RWPE1 (cell line): ENCODE results near the gene FAT2.
A peak's percentile ranks its signal among the peaks of the same experiment; 100 is the strongest.

ENCODE experiments used
- CTCF ChIA-PET: fragments of 350-600 bp; sonication (Branson Sonifier 250); formaldehyde crosslinking; extraction: SDS; loops from one replicate; lab custom pipeline; 2021; lab: Yijun Ruan, JAX
- POLR2A ChIA-PET: fragments of 400-600 bp; formaldehyde crosslinking; extraction: SDS; loops from one replicate; lab custom pipeline; 2020; ENCODE audit warnings: antibody characterized with exemption; ENCODE audit not compliant: low non-redundant PET; lab: Yijun Ruan, JAX
- DNase-seq: peaks from one replicate; pipeline ENCODE4 v3.0.0; 2012; ENCODE audit warnings: low spot score
- H3K27ac ChIP-seq: fragments of 450-650 bp; 2 replicates; pipeline ENCODE4 v1.5.1; 2017
- TF ChIP-seq, protein P1 (sequence below): fragments of 450-650 bp; conservative IDR thresholded peaks from 2 replicates; pipeline ENCODE4 v1.5.1; 2017; ENCODE audit warnings: low read depth, mild to moderate bottlenecking

Gene FAT2

DNA sequence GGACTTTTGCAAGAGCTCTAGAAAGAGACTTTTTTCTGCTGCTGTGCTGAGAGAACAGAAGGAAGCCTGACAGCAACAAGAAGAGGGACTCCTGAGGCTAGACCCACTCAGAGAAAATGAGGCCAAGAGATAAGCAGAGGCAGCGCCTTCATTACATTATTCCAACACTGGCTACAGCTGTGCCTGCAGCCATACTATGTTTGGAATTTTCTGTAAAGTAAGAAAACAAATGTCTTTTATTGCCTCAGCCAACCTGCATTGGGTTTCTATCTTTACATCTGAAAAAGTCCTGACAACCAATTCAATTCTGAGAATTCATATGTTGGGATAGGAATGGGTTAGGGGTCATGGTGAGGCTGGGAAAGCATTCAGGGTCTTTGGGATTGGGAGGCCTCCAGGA lies 33.7 kb downstream of the FAT2 start:
- POLR2A ChIA-PET, result no interaction called here
- DNase-seq, result no peak
- H3K27ac ChIP-seq, result peak overlapping the region; percentile 58
- TF ChIP-seq, protein P1, sequence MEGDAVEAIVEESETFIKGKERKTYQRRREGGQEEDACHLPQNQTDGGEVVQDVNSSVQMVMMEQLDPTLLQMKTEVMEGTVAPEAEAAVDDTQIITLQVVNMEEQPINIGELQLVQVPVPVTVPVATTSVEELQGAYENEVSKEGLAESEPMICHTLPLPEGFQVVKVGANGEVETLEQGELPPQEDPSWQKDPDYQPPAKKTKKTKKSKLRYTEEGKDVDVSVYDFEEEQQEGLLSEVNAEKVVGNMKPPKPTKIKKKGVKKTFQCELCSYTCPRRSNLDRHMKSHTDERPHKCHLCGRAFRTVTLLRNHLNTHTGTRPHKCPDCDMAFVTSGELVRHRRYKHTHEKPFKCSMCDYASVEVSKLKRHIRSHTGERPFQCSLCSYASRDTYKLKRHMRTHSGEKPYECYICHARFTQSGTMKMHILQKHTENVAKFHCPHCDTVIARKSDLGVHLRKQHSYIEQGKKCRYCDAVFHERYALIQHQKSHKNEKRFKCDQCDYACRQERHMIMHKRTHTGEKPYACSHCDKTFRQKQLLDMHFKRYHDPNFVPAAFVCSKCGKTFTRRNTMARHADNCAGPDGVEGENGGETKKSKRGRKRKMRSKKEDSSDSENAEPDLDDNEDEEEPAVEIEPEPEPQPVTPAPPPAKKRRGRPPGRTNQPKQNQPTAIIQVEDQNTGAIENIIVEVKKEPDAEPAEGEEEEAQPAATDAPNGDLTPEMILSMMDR, result no peak
- CTCF ChIA-PET, result interaction anchor here (0.6 kb wide), 1 partner anchor 30 kb away, joined by 3 read pairs; no protein-coding TSS in a partner anchor

DNA sequence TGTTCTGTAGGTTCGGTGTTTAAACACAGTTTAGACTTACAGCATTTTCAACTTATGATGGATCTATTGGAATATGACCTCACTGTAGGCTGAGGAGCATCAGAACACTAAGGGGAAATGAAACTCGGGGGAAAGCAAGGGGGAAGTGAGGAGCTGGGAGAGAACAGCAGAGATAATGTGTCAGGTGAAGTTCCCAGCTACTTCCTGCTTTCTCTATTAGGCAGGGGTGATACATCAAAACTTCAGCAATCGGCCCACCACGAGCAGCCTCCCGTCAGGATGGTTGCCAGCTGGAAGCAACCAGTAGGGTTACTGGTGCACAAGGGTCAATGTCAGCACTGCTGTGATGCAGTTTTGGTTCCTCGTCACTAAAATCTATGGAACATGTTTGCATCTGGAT lies 34.3 kb downstream of the FAT2 start:
- CTCF ChIA-PET, result interaction anchor here (0.8 to 1.0 kb wide), 2 partner anchors 29 to 102 kb away, joined by 3 to 4 read pairs; no protein-coding TSS in a partner anchor
- DNase-seq, result no peak
- TF ChIP-seq, protein P1, result no peak
- peak overlapping the region; percentile 58 for H3K27ac ChIP-seq
- POLR2A ChIA-PET, result no interaction called here

DNA sequence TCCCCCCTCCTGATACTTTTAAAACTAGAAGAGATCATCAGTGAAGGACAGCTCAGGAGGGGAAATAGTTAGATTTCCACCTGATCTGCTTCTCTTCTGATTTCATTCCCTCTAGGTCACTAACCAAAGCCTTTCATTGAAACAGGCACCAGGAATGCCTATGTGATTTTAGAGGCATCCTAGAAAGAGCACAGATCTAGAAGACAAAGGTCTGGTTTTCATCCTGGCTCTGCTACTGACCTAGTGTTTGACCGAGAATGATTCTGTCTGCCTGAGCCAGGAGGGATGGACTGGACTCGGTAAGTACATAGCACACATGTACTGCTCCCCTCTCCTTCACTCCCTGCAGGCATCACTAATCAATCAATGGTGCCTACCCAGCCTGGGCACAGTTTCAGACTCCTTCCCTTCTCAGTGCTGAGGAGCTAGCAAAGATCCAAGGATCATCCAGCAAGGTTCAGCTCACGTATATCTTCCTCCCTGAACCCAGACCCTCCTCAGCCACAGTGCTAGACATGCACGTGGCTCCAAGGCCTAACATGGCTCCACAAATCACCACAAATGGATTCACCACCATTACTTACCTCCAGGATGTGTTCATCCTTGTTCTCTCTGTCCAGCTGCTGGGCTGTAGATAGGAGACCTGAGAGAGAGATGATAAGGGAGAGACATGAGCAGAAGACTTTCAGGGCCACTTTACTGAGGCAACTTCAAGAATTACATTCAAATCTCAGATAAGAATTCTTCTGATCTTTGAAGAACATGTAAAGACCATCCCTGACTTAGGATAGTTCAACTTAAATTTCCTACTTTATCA lies 35.2 kb downstream of the FAT2 start:
- TF ChIP-seq, protein P1, result no peak
- POLR2A ChIA-PET, result interaction anchor here (0.7 kb wide), 1 partner anchor 7 kb away, joined by 7 read pairs; no protein-coding TSS in a partner anchor
- no peak for DNase-seq
- peak overlapping the region; percentile 40 for H3K27ac ChIP-seq
- CTCF ChIA-PET, result interaction anchor here (0.6 to 1.0 kb wide), 3 partner anchors 30 to 129 kb away, joined by 3 to 4 read pairs (median 3); no protein-coding TSS in a partner anchor

DNA sequence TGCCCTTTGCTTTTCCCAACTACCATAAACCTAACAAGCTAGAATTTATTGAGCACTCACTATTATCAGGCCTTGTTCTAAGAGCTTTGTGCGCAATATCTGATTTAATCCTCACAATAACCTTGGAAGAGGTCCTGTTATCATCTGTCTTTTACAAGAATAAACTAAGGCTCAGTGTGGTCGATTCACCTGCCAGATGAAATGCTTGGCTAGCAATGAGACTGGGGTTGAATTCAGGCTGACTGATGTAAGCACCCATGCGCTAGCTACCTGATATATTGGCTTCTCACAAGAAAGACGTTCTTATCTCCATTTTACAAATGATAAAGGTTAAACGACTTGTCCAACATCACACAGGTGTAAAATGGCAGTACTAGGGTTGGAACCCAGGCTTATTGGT lies 37.4 kb downstream of the FAT2 start:
- CTCF ChIA-PET, result no interaction called here
- TF ChIP-seq, protein P1, result no peak
- POLR2A ChIA-PET, result no interaction called here
- no peak for DNase-seq
- H3K27ac ChIP-seq, result no peak overlapping the region

DNA sequence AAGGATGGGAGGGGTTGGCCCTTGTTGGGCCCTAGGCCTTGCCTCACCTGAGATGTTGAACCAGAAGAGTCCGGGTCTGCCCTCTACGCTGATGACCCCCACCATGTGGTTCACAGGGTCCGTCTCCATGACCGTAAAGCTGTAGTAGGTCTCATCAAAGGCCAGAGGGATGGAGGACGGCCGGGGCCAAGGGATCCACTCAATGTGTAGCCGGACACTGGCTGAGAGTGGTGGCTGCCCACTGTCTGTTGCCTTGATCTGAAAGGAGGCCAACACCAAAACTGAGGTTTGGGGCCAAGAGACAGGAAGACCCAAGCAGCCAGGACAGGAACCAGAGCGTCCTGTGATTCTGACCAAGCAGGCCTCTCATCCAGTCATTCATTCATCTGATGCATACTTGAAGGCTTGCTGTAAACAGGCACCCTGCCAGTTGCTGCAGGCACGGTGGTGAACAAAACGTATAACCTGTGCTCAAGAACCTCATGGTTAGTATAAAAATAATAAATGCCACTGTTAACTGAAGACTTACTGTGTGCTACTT lies 37.9 kb downstream of the FAT2 start:
- POLR2A ChIA-PET, result no interaction called here
- H3K27ac ChIP-seq, result peak overlapping the region; percentile 52
- DNase-seq, result no peak
- CTCF ChIA-PET, result no interaction called here
- TF ChIP-seq, protein P1, result no peak

DNA sequence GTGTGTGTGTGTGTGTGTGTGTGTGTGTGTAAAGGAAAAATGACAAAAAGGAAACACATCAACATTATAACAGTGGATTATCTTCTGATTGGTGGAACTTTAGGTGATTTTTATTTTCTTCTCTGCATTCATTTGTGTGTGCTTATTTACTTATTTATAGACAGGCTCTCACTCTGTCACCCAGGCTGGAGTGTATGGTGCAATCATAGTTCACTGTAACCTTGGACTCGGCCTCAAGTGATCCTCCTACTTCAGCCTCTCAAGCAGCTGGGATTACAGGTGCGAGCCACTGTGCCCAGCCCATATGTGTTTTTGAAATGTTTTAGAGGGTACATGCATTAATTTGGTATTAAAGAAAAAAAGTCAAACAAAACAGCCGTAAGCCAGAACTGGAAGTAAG lies 39.1 kb downstream of the FAT2 start:
- DNase-seq, result no peak
- TF ChIP-seq, protein P1, result no peak
- POLR2A ChIA-PET, result no interaction called here
- CTCF ChIA-PET, result no interaction called here
- no peak overlapping the region for H3K27ac ChIP-seq
